Muscle layer of duodenum (tissue), 2 donors: ENCODE measurements around the gene LRP5.
A peak's percentile ranks its signal among the peaks of the same experiment; 100 is the strongest.

Experiments used
- H3K27ac ChIP-seq: one replicate; pipeline ENCODE4 v1.7.0; 2013; ENCODE audit warnings: mild to moderate bottlenecking, low read length
- H3K27me3 ChIP-seq: one replicate; pipeline ENCODE4 v1.7.0; 2013; ENCODE audit warnings: low read depth, mild to moderate bottlenecking, control low read depth, low read length
- H3K36me3 ChIP-seq, 2 donors: one replicate each; pipeline ENCODE4 v1.7.0; 2013; ENCODE audit warnings: low read length in 2 of 2, control low read depth in 1 of 2, mild to moderate bottlenecking in 1 of 2; ENCODE audit not compliant: insufficient read depth in 2 of 2, control insufficient read depth in 1 of 2
- H3K4me1 ChIP-seq, 2 donors: one replicate each; pipeline ENCODE4 v1.7.0; 2013; ENCODE audit warnings: low read length in 2 of 2, mild to moderate bottlenecking in 2 of 2, control low read depth in 1 of 2, moderate library complexity in 1 of 2; ENCODE audit not compliant: insufficient read depth in 2 of 2, control insufficient read depth in 1 of 2
- H3K4me3 ChIP-seq, 2 donors: one replicate each; pipeline ENCODE4 v1.7.0; 2013; ENCODE audit warnings: low read length in 2 of 2, low read depth in 1 of 2, mild to moderate bottlenecking in 1 of 2
- H3K9me3 ChIP-seq, 2 donors: one replicate each; pipeline ENCODE4 v1.7.0; 2013; ENCODE audit warnings: low read length in 2 of 2, control low read depth in 1 of 2, mild to moderate bottlenecking in 1 of 2; ENCODE audit not compliant: control insufficient read depth in 1 of 2
- donor health status: healthy.

Gene LRP5

DNA sequence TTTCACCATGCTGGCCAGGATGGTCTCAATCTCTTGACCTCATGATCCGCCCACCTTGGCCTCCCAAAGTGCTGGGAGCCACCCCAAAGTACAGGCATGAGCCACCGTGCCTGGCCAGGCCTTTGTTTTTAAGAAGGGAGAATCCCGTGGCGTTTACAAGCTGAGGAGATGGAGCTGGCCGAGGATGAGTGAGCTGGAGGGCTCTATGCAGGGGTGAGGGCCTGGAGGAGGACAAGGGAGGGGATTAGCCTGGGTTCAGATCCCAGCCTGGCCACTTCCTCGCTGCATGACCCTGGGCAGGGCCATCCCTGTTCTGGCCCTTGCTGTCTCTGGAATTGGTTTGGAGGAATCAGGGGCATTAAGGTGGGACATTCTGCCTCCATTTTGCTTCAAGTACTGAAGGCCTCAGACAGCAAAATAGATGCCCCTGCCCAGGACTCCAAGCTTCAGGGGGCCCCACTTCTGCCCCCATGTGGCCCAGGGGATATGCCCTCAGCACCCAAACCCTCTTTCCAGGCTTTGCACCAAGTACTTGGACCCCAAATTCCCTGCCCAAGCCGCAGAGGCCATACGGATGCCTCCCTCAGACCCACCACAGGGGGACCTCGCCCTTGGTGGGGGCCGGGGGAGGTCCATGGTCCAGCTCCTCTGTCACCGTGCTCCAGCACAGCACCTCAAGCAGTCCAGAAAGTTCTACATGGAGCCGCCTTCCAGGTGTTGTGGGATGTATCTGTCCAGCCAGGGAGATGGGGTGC is 12.1 kb upstream of the LRP5 start:
- H3K36me3 ChIP-seq, result no peaks in the 10 kb centered on the region
- H3K4me3 ChIP-seq, result no peak overlapping the region

GRCh38 chr11:68302256-68302655 is 10.1 kb upstream of the LRP5 start:
- H3K27me3 ChIP-seq, result no peaks in the 10 kb centered on the region
- no peak overlapping the region for H3K4me3 ChIP-seq
- H3K4me1 ChIP-seq, result no peaks in the 10 kb centered on the region
- H3K9me3 ChIP-seq, result no peaks in the 10 kb centered on the region
- H3K27ac ChIP-seq, result no peak overlapping the region
- H3K36me3 ChIP-seq, result no peaks in the 10 kb centered on the region

More for the DNA sequence above, 12.1 kb upstream of the LRP5 start:
- Histone ChIP-seq H3K4me1 (no peaks in the 10 kb centered on the region), H3K27ac (no peak overlapping the region), H3K9me3 (no peaks in the 10 kb centered on the region), H3K27me3 (no peaks in the 10 kb centered on the region)

- Histone ChIP-seq H3K27ac (no peak overlapping the region), H3K4me1 (no peaks in the 10 kb centered on the region), H3K36me3 (no peaks in the 10 kb centered on the region), H3K4me3 (no peak overlapping the region), H3K27me3 (no peaks in the 10 kb centered on the region), H3K9me3 (no peaks in the 10 kb centered on the region)
These were observed 9.7 kb upstream of the LRP5 start for GRCh38 chr11:68302670-68303069.

GRCh38 chr11:68303083-68303482 is 9.3 kb upstream of the LRP5 start:
- Histone ChIP-seq H3K27ac (no peak overlapping the region), H3K27me3 (no peaks in the 10 kb centered on the region)

DNA sequence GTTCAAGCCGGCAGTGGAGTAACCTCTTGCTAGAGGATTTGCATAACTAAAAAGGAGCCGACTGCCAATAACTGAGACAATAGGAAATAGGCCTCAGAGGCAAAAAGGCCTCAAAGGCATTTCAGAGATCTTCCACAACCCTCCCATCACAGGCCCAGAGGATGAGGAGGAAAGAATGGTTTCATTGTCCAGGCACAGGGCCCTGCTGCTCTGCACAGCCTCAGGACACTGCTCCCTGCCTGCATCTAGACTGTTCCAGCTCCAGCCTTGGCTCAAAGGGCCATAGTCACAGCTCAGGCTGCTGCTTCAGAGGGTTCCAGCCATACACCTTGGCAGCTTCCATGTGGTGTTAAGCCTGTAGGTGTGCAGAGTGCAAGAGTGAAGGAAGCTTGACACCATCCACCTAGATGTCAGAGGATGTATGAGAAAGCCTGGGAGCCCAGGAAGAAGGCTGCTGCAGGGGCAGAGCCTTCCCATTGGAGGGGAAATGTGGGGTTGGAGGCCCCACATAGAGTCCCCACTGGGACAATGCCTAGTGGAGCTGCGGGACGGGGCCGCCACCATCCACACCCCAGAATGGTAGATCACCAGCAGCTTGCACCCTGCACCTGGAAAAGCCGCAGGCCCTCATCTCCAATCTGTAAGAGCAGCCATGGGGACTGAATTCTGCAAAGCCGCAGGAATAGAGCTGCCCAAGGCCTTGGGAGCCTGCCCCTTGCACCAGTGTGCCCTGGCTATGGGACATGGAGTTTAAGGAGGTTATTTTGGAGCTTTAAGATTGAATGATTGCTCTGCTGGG is 8.2 kb upstream of the LRP5 start:
- Histone ChIP-seq H3K4me3 (no peak overlapping the region), H3K4me1 (no peaks in the 10 kb centered on the region), H3K9me3 (no peaks in the 10 kb centered on the region), H3K27me3 (no peaks in the 10 kb centered on the region), H3K27ac (no peak overlapping the region), H3K36me3 (no peaks in the 10 kb centered on the region)

More at GRCh38 chr11:68303083-68303482, 9.3 kb upstream of the LRP5 start:
- H3K9me3 ChIP-seq, result no peaks in the 10 kb centered on the region
- no peak overlapping the region for H3K4me3 ChIP-seq
- H3K36me3 ChIP-seq, result no peaks in the 10 kb centered on the region
- no peaks in the 10 kb centered on the region for H3K4me1 ChIP-seq

DNA sequence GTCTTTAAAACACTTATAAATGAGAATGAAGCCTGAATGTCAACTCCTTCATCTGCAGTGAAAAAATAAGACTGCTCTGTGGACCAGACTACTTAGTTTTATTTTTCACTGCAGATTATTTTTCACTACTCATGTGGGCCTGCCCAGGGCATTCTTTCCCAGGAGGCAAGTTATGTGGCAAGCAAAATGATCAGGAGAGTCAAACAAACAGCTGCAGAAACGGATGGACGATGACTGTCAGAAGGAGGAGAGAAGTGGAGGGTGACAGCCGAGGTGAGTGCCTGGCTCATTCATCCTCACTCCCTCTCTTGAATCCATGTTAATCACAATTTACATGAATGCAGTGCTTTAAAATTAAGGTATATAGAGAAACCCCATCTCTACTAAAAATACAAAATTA is 5.8 kb upstream of the LRP5 start:
- Histone ChIP-seq H3K27me3 (no peaks in the 10 kb centered on the region), H3K4me1 (no peaks in the 10 kb centered on the region), H3K36me3 (no peaks in the 10 kb centered on the region), H3K27ac (no peak overlapping the region), H3K9me3 (no peaks in the 10 kb centered on the region), H3K4me3 (no peak overlapping the region)

DNA sequence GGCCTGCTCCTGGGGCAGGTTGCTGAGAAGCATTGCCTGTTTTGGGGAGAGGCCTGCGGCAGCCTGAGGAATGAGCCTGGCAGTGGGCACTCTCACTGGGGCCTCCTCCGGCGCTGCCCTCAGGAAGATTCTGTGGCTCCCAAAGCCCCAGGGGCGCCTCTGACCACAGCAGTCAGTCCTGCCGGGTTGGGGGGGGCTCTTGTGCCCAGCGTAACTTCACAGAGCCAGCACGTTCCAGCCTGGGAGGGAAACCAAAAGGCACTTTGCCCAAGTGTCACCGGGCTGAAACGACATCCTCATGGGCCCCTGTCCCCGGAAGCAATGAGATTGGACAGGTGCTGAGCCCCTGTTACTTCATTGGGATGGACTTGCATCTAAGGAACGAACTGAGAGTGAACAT is 4.3 kb upstream of the LRP5 start:
- H3K4me3 ChIP-seq, result no peak overlapping the region
- no peaks in the 10 kb centered on the region for H3K36me3 ChIP-seq
- peaks cover 0 to under 1% of the 10 kb centered on the region in 2 donors for H3K4me1 ChIP-seq
- H3K9me3 ChIP-seq, result no peaks in the 10 kb centered on the region
- no peaks in the 10 kb centered on the region for H3K27me3 ChIP-seq
- H3K27ac ChIP-seq, result no peak overlapping the region

DNA sequence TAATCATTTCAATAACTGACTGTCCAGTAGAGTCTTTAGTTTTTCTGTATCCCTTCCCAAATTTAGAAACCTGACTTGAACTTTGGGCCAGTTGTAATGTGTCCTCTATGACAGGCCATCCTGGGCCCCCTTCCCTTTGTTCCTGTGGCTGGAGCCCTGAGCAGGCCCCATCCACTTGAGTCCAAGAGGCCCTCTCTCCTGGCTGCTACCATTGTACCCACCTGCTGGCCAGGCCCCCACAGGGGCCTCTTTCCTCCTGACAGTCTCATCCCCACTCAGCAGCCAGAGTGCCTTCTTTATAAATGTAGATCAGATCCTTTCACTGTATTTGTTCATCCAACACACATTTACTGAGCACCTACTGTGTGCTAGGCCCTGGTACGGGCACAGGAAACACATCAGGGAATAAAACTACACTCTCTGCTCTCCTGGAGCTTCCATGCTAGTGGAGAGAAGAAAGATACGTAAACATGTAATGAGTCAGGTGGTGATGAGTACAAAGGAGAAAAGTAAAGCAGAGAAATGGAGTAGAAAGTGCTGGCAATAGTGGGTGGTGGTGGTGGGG is 2.7 kb upstream of the LRP5 start:
- Histone ChIP-seq H3K27ac (no peak overlapping the region), H3K4me1 (peaks cover 2 to 15% of the 10 kb centered on the region in 2 donors), H3K27me3 (no peaks in the 10 kb centered on the region), H3K36me3 (no peaks in the 10 kb centered on the region), H3K9me3 (no peaks in the 10 kb centered on the region), H3K4me3 (no peak overlapping the region)

- Histone ChIP-seq H3K4me1 (peaks cover 14 to 26% of the 10 kb centered on the region in 2 donors), H3K36me3 (no peaks in the 10 kb centered on the region), H3K4me3 (no peak overlapping the region), H3K9me3 (no peaks in the 10 kb centered on the region), H3K27ac (no peak overlapping the region), H3K27me3 (no peaks in the 10 kb centered on the region)
These were observed 953 bp upstream of the LRP5 start for GRCh38 chr11:68311160-68312116.

DNA sequence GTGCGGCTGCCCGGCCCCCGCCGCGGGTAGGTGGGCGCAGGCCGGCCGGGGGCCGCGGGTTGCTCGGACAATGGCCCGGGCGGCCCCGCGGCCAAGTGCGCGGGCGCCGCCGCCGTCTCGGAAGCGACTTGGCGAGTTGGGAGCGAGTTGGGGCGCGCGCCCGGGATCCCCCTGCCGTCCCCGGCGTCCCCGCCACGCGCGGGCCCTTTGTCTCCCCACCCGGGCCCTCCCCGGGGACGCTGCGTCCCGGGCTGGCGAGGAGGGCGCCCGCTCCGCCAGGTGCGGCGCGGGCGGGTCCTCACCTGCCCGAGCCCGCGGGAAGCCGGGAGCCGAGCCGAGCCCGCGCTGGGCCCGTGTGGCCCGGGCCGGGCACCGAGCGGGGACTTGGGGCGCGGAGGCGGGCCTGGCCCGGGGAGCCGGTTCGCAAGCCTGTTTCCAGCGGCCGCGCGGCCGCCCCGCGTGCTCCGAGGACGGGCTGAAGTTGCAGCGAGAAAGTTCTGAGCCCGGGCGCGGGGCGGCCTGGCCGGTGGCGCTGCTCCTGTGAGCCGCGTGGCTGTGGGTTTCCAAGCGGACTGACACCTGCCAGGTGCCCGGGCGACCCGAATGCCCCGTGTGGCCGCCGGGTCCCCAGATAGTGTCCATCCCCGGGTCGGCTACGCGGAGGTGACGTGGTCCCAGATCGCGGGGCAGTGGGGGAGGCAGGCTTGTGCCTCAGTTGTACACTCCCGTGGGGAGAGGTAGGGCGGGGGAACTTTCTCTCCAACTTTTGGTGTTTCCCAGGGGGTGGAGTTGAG is 586 bp downstream of the LRP5 start:
- peak overlapping the region; percentile 77 for H3K27ac ChIP-seq
- peak overlapping the region; percentile 80 to 81 for H3K4me3 ChIP-seq
- no peaks in the 10 kb centered on the region for H3K27me3 ChIP-seq
- no peaks in the 10 kb centered on the region for H3K36me3 ChIP-seq
- no peaks in the 10 kb centered on the region for H3K9me3 ChIP-seq
- H3K4me1 ChIP-seq, result peaks cover 14 to 39% of the 10 kb centered on the region in 2 donors
